ENCODE results near the gene PRKG1. TPM values are rescaled to one million over a fixed set of nuclear protein-coding genes. Genes with fewer than 3 reads are reported as not detected.
A peak's percentile ranks its signal among the peaks of the same experiment; 100 is the strongest.

Gene PRKG1
- total RNA-seq, 1 experiment from 2014 or later, result 16.5 TPM

GRCh38 chr10:51074238-51075028 lies at the start of gene PRKG1 (continued):
- 0 out of 2 replicates have a peak, but pooled peaks have one; percentile 26 for TF ChIP-seq RELA (CRISPR knock-in tag; IDR thresholded peaks at IDR 0.05; ENCODE audit: borderline replicate concordance)
- peak; percentile 34; the same call in 1 of the 2 replicates for TF ChIP-seq SP1 (CRISPR knock-in tag; conservative IDR thresholded peaks at IDR 0.05)
- TF ChIP-seq ATF6 (CRISPR knock-in tag; IDR thresholded peaks at IDR 0.05), result no peak
- TF ChIP-seq USF1 (CRISPR knock-in tag; IDR thresholded peaks at IDR 0.05), result peak; percentile 85
- 0 out of 2 replicates have a peak, but pooled peaks have one; percentile 8 for TF ChIP-seq NFYB (CRISPR knock-in tag; conservative IDR thresholded peaks at IDR 0.05; ENCODE audit: low read depth)
- TF ChIP-seq, protein P1, sequence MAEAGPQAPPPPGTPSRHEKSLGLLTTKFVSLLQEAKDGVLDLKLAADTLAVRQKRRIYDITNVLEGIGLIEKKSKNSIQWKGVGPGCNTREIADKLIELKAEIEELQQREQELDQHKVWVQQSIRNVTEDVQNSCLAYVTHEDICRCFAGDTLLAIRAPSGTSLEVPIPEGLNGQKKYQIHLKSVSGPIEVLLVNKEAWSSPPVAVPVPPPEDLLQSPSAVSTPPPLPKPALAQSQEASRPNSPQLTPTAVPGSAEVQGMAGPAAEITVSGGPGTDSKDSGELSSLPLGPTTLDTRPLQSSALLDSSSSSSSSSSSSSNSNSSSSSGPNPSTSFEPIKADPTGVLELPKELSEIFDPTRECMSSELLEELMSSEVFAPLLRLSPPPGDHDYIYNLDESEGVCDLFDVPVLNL (CRISPR knock-in tag; IDR thresholded peaks at IDR 0.05; ENCODE audit: borderline replicate concordance, low read depth), result no peak

GRCh38 chr10:51028420-51028819 lies 45.9 kb upstream of the PRKG1 start:
- ChIA-PET CTCF (interaction anchor here (0.6 to 0.9 kb wide), 2 partner anchors 55 to 1463 kb away, joined by 3 read pairs; no protein-coding TSS in a partner anchor), POLR2A (no interaction called here)
- H3K27me3 Mint-ChIP-seq (ENCODE audit: low read depth), result no peaks in the 10 kb centered on the region
- H3K4me3 Mint-ChIP-seq, result no peak overlapping the region
- DNase-seq (ENCODE audit: low spot score) (no peak), ATAC-seq (no peak)
- H3K27ac Mint-ChIP-seq, result no peak overlapping the region
- H3K36me3 Mint-ChIP-seq, result no peaks in the 10 kb centered on the region
- no peaks in the 10 kb centered on the region for H3K9me3 Mint-ChIP-seq
- TF ChIP-seq, protein P2, sequence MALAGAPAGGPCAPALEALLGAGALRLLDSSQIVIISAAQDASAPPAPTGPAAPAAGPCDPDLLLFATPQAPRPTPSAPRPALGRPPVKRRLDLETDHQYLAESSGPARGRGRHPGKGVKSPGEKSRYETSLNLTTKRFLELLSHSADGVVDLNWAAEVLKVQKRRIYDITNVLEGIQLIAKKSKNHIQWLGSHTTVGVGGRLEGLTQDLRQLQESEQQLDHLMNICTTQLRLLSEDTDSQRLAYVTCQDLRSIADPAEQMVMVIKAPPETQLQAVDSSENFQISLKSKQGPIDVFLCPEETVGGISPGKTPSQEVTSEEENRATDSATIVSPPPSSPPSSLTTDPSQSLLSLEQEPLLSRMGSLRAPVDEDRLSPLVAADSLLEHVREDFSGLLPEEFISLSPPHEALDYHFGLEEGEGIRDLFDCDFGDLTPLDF (CRISPR knock-in tag; IDR thresholded peaks at IDR 0.05), result no peak
- no peak for TF ChIP-seq ESRRA (CRISPR knock-in tag; IDR thresholded peaks at IDR 0.05; ENCODE audit: borderline replicate concordance)
- no peak for TF ChIP-seq NFATC4 (CRISPR knock-in tag; IDR thresholded peaks at IDR 0.05)
- TF ChIP-seq E2F5 (CRISPR knock-in tag; IDR thresholded peaks at IDR 0.05), result no peak
- TF ChIP-seq, protein P3, sequence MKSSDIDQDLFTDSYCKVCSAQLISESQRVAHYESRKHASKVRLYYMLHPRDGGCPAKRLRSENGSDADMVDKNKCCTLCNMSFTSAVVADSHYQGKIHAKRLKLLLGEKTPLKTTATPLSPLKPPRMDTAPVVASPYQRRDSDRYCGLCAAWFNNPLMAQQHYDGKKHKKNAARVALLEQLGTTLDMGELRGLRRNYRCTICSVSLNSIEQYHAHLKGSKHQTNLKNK (CRISPR knock-in tag; IDR thresholded peaks at IDR 0.05), result no peak
- TF ChIP-seq USF2 (CRISPR knock-in tag; IDR thresholded peaks at IDR 0.05), result no peak
- no peak for TF ChIP-seq ZBTB21 (CRISPR knock-in tag; IDR thresholded peaks at IDR 0.05; ENCODE audit: borderline replicate concordance)
- H3K4me1 Mint-ChIP-seq, result peaks cover 23% of the 10 kb centered on the region

- H3K9me3 Mint-ChIP-seq, result no peaks in the 10 kb centered on the region
- no peak for ATAC-seq
- H3K4me3 Mint-ChIP-seq, result no peak overlapping the region
- DNase-seq (ENCODE audit: low spot score), result no peak
- POLR2A ChIA-PET, result no interaction called here
- no peaks in the 10 kb centered on the region for H3K36me3 Mint-ChIP-seq
- TF ChIP-seq, protein P4, sequence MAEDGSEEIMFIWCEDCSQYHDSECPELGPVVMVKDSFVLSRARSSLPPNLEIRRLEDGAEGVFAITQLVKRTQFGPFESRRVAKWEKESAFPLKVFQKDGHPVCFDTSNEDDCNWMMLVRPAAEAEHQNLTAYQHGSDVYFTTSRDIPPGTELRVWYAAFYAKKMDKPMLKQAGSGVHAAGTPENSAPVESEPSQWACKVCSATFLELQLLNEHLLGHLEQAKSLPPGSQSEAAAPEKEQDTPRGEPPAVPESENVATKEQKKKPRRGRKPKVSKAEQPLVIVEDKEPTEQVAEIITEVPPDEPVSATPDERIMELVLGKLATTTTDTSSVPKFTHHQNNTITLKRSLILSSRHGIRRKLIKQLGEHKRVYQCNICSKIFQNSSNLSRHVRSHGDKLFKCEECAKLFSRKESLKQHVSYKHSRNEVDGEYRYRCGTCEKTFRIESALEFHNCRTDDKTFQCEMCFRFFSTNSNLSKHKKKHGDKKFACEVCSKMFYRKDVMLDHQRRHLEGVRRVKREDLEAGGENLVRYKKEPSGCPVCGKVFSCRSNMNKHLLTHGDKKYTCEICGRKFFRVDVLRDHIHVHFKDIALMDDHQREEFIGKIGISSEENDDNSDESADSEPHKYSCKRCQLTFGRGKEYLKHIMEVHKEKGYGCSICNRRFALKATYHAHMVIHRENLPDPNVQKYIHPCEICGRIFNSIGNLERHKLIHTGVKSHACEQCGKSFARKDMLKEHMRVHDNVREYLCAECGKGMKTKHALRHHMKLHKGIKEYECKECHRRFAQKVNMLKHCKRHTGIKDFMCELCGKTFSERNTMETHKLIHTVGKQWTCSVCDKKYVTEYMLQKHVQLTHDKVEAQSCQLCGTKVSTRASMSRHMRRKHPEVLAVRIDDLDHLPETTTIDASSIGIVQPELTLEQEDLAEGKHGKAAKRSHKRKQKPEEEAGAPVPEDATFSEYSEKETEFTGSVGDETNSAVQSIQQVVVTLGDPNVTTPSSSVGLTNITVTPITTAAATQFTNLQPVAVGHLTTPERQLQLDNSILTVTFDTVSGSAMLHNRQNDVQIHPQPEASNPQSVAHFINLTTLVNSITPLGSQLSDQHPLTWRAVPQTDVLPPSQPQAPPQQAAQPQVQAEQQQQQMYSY (CRISPR knock-in tag; IDR thresholded peaks at IDR 0.05), result no peak
- no peak for TF ChIP-seq FOXJ3 (CRISPR knock-in tag; IDR thresholded peaks at IDR 0.05; ENCODE audit: borderline replicate concordance)
- H3K27ac Mint-ChIP-seq, result no peak overlapping the region
- no peaks in the 10 kb centered on the region for H3K27me3 Mint-ChIP-seq (ENCODE audit: low read depth)
- CTCF ChIA-PET, result interaction anchor here (0.9 kb wide), 1 partner anchor 54 kb away, joined by 3 read pairs; no protein-coding TSS in a partner anchor
- H3K4me1 Mint-ChIP-seq, result peaks cover 31% of the 10 kb centered on the region
Observed at GRCh38 chr10:51029172-51029641, 45.1 kb upstream of the PRKG1 start.

Measured in WTC11 (cell line).